Keratinocyte (primary cell): ENCODE results near the gene DDIT4L. TPM values are rescaled to one million over a fixed set of nuclear protein-coding genes. Genes with fewer than 3 reads are reported as not detected.

Experiments used
- DNase-seq: peaks from one replicate; pipeline ENCODE4 v3.0.0-alpha.2; 2011; ENCODE audit warnings: low read depth, missing footprints, low spot score
- FAIRE-seq: peaks from 2 replicates; lab custom pipeline; 2011; peaks lifted over from hg19 to GRCh38; lab: Jason Lieb, UNC
- H2AFZ ChIP-seq: 2 replicates; pipeline ENCODE4 v1.6.0; 2012; ENCODE audit warnings: low read length, control low read depth, inconsistent platforms; ENCODE audit not compliant: control insufficient read depth
- H3K27ac ChIP-seq: 2 replicates; pipeline ENCODE4 v1.5.1; 2011; ENCODE audit warnings: low read length; ENCODE audit not compliant: control insufficient read depth, insufficient read depth
- H3K27me3 ChIP-seq: 3 replicates; pipeline ENCODE4 v1.6.0; 2011; ENCODE audit warnings: low read length; ENCODE audit not compliant: control insufficient read depth, insufficient read depth; ENCODE audit errors: extremely low read depth
- H3K36me3 ChIP-seq, 2 experiments: 2 replicates in 1 of 2; 3 replicates in 1 of 2; pipeline ENCODE4 v1.5.1; 2011; ENCODE audit warnings: low read length in 2 of 2, mild to moderate bottlenecking in 1 of 2; ENCODE audit not compliant: control insufficient read depth in 2 of 2, insufficient read depth in 2 of 2; ENCODE audit errors: extremely low read depth in 1 of 2
- H3K4me1 ChIP-seq: 3 replicates; pipeline ENCODE4 v1.5.1; 2011; ENCODE audit warnings: low read length; ENCODE audit not compliant: control insufficient read depth, insufficient read depth; ENCODE audit errors: extremely low read depth
- H3K4me2 ChIP-seq: 3 replicates; pipeline ENCODE4 v1.6.0; 2011; ENCODE audit warnings: low read depth, low read length; ENCODE audit not compliant: control insufficient read depth, insufficient read depth; ENCODE audit errors: extremely low read depth
- H3K4me3 ChIP-seq, 3 experiments: fragments of 200-600 bp in 1 of 3; sonication (generic) in 1 of 3; 2 replicates in 2 of 3; 3 replicates in 1 of 3; pipeline ENCODE4 v1.5.1; 2011 to 2016; ENCODE audit warnings: low read length in 3 of 3, mild to moderate bottlenecking in 3 of 3, control low read depth in 2 of 3, inconsistent platforms in 1 of 3, low read depth in 1 of 3, mixed read lengths in 1 of 3, mixed run types in 1 of 3, moderate library complexity in 1 of 3; ENCODE audit not compliant: control insufficient read depth in 2 of 3, insufficient read depth in 2 of 3; ENCODE audit errors: extremely low read depth in 1 of 3
- H3K79me2 ChIP-seq: 2 replicates; pipeline ENCODE4 v1.6.0; 2012; ENCODE audit warnings: low read length; ENCODE audit not compliant: control insufficient read depth, insufficient read depth
- H3K9ac ChIP-seq: 3 replicates; pipeline ENCODE4 v1.6.0; 2011; ENCODE audit warnings: low read length; ENCODE audit not compliant: control insufficient read depth, insufficient read depth; ENCODE audit errors: extremely low read depth
- H3K9me1 ChIP-seq: 3 replicates; pipeline ENCODE4 v1.6.0; 2011; ENCODE audit warnings: low read length; ENCODE audit not compliant: control insufficient read depth, insufficient read depth; ENCODE audit errors: extremely low read depth
- H3K9me3 ChIP-seq: 2 replicates; pipeline ENCODE4 v1.5.1; 2012; ENCODE audit warnings: low read depth, low read length; ENCODE audit not compliant: control insufficient read depth
- H4K20me1 ChIP-seq: 3 replicates; pipeline ENCODE4 v1.6.0; 2011; ENCODE audit warnings: low read length; ENCODE audit not compliant: control insufficient read depth, insufficient read depth; ENCODE audit errors: extremely low read depth
- CTCF ChIP-seq, 3 experiments: IDR thresholded peaks in 1 of 3; conservative IDR thresholded peaks in 1 of 3; optimal IDR thresholded peaks in 1 of 3; 2 replicates in 2 of 3; 3 replicates in 1 of 3; pipeline versions ENCODE3 to v1.5.1; 2011; ENCODE audit warnings: low read length in 3 of 3, mild to moderate bottlenecking in 3 of 3, moderate library complexity in 2 of 3, control low read depth in 1 of 3, inconsistent platforms in 1 of 3; ENCODE audit not compliant: insufficient read depth in 2 of 3; ENCODE audit errors: extremely low read depth in 1 of 3
- EZH2 ChIP-seq: IDR thresholded peaks from one replicate; pipeline ENCODE4 v1.6.1; 2012; ENCODE audit warnings: inconsistent platforms, mild to moderate bottlenecking, low read length, moderate library complexity
- dilution Hi-C: fragments of 300-500 bp; cut with MboI; formaldehyde crosslinking; loops from one replicate; pipeline ENCODE4 v1.7.0; 2020; ENCODE audit warnings: low sequenced_read_pairs; ENCODE audit not compliant: extremely low pct_ligation_motif_present
- polyA plus RNA-seq, 5 experiments: library from polyadenylated mRNA; depleted of rRNA in 3 of 5; stranded (reverse) in 3 of 5; stranded (forward) in 1 of 5; unstranded in 1 of 5; fragments of >200 nt; gene quantifications; 1 replicate in 1 of 5; 2 replicates in 3 of 5; 3 replicates in 1 of 5; pipeline versions ENCODE4 v1.2.1 to v1.2.3, GENCODE V29; 2011 to 2012; ENCODE audit warnings: missing spikeins in 2 of 5, low read depth in 1 of 5, low replicate concordance in 1 of 5

Gene DDIT4L
- polyA plus RNA-seq, 1 donor (not counting 4 experiments of a cell fraction or from before 2014, with no cell fraction given) = 0.46 TPM

- H3K4me1 ChIP-seq = no peaks in the 10 kb centered on the region
- no peaks in the 10 kb centered on the region for H3K36me3 ChIP-seq
- no peaks in the 10 kb centered on the region for H3K9me1 ChIP-seq
- H3K27me3 ChIP-seq = no peaks in the 10 kb centered on the region
- H3K79me2 ChIP-seq = no peaks in the 10 kb centered on the region
- no peak overlapping the region for H3K4me2 ChIP-seq
- H3K9ac ChIP-seq = no peak overlapping the region
- peaks cover 6% of the 10 kb centered on the region for H3K9me3 ChIP-seq
- no peak overlapping the region for H2AFZ ChIP-seq
- FAIRE-seq (no peak), DNase-seq (no peak)
- H4K20me1 ChIP-seq = no peaks in the 10 kb centered on the region
- H3K4me3 ChIP-seq = no peak overlapping the region
- no peak for TF ChIP-seq EZH2
- no peak for TF ChIP-seq CTCF (optimal IDR thresholded peaks at IDR 0.05 in 1 of 3, IDR thresholded peaks at IDR 0.05 in 1 of 3, conservative IDR thresholded peaks at IDR 0.05 in 1 of 3; ENCODE audit: extremely low read depth in 1 of 3, insufficient read depth in 2 of 3, low read length in 3 of 3)
- dilution Hi-C loops = no loop called here
- no peak overlapping the region for H3K27ac ChIP-seq
These were observed 34.5 kb upstream of the DDIT4L start for GRCh38 chr4:100224721-100225120.

GRCh38 chr4:100224160-100224559 lies 33.9 kb upstream of the DDIT4L start:
- no peak for FAIRE-seq
- Histone ChIP-seq H4K20me1 (no peaks in the 10 kb centered on the region), H3K9ac (no peak overlapping the region), H3K79me2 (no peaks in the 10 kb centered on the region), H3K9me1 (no peaks in the 10 kb centered on the region), H3K4me1 (no peaks in the 10 kb centered on the region), H3K9me3 (peaks cover 6% of the 10 kb centered on the region), H3K27me3 (no peaks in the 10 kb centered on the region), H3K4me2 (no peak overlapping the region), H3K27ac (no peak overlapping the region), H3K4me3 (no peak overlapping the region), H3K36me3 (no peaks in the 10 kb centered on the region), H2AFZ (no peak overlapping the region)
- no peak for TF ChIP-seq CTCF (optimal IDR thresholded peaks at IDR 0.05 in 1 of 3, IDR thresholded peaks at IDR 0.05 in 1 of 3, conservative IDR thresholded peaks at IDR 0.05 in 1 of 3; ENCODE audit: extremely low read depth in 1 of 3, insufficient read depth in 2 of 3, low read length in 3 of 3)
- no peak for TF ChIP-seq EZH2
- dilution Hi-C loops = no loop called here
- no peak for DNase-seq
